ENCODE results near the gene HOXD10. TPM values are rescaled to one million over a fixed set of nuclear protein-coding genes. Genes with fewer than 3 reads are reported as not detected.

The HOXD10 gene
- total and polyA plus RNA-seq, 9 of the 15 experiments (the other 6 are each of a cell fraction or from before 2014, with no cell fraction given), result not detected

DNA sequence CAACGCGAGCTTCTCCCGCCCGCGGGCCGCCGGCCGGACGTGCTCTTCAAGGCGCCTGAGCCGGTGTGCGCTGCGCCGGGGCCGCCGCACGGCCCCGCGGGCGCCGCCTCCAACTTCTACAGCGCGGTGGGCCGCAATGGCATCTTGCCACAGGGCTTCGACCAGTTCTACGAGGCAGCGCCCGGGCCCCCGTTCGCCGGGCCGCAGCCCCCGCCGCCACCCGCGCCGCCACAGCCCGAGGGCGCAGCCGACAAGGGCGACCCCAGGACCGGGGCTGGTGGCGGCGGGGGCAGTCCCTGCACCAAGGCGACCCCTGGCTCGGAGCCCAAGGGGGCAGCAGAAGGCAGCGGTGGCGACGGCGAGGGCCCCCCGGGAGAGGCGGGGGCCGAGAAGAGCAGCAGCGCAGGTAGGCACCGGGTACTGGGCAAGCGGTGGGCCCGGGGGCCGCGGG is 8.8 kb upstream of the HOXD10 start:
- Histone ChIP-seq H3K4me1 (replicated peaks in 1 of 2; ENCODE audit: control insufficient read depth in 2 of 2, insufficient read depth in 2 of 2, low read length in 2 of 2) (peaks cover 0 to 15% of the 10 kb centered on the region in 2 experiments; a peak in 1 of 5 replicates), H3K9me3 (replicated peaks; ENCODE audit: control insufficient read depth, insufficient read depth, low read depth, low read length) (no peaks in the 10 kb centered on the region), H3K27me3 (ENCODE audit: control insufficient read depth in 2 of 2, insufficient read depth in 2 of 2, low read length in 2 of 2) (peaks cover 43 to 50% of the 10 kb centered on the region in 2 experiments), H3K9ac (ENCODE audit: insufficient read depth in 1 of 2, low read depth in 2 of 2, low read length in 2 of 2) (no peak overlapping the region), H2AFZ (ENCODE audit: low read depth, low read length) (no peak overlapping the region), H3K79me2 (ENCODE audit: control insufficient read depth, insufficient read depth, low read length) (no peaks in the 10 kb centered on the region), H3K36me3 (ENCODE audit: control insufficient read depth, insufficient read depth, low read length) (no peaks in the 10 kb centered on the region), H3K4me3 (no peak overlapping the region), H3K27ac (ENCODE audit: extremely low read depth, low read depth, low read length) (no peak overlapping the region), H4K20me1 (replicated peaks; ENCODE audit: control insufficient read depth, insufficient read depth, low read length) (peaks cover 4% of the 10 kb centered on the region; the same call in 1 of the 2 replicates), H3K9me1 (ENCODE audit: control insufficient read depth, insufficient read depth, low read length) (no peaks in the 10 kb centered on the region), H3K4me2 (ENCODE audit: insufficient read depth, low read length) (no peak overlapping the region)
- BruUV-seq (replicated peaks), result no TSS peak
- WGBS (ENCODE audit: insufficient coverage, low coverage, missing lambda C conversion rate), result 35% methylated on average over 16 of the region's 59 CpGs
- FAIRE-seq (no peak), DNase-seq (ENCODE audit: extremely low read depth in 1 of 4, low spot score in 3 of 4) (no peak), ATAC-seq (no peak)
- POLR2A ChIA-PET, result no interaction called here
- in situ Hi-C loops (cut with MboI) (no loop called here), intact Hi-C loops (cut with micrococcal nuclease) (no loop called here)
- CTCF ChIA-PET (ENCODE audit: low intra/inter-chr PET ratio), result no interaction called here
- TF ChIP-seq, protein P1, sequence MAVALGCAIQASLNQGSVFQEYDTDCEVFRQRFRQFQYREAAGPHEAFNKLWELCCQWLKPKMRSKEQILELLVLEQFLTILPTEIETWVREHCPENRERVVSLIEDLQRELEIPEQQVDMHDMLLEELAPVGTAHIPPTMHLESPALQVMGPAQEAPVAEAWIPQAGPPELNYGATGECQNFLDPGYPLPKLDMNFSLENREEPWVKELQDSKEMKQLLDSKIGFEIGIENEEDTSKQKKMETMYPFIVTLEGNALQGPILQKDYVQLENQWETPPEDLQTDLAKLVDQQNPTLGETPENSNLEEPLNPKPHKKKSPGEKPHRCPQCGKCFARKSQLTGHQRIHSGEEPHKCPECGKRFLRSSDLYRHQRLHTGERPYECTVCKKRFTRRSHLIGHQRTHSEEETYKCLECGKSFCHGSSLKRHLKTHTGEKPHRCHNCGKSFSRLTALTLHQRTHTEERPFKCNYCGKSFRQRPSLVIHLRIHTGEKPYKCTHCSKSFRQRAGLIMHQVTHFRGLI (CRISPR knock-in tag; IDR thresholded peaks at IDR 0.05), result no peak
- TF ChIP-seq, protein P2, sequence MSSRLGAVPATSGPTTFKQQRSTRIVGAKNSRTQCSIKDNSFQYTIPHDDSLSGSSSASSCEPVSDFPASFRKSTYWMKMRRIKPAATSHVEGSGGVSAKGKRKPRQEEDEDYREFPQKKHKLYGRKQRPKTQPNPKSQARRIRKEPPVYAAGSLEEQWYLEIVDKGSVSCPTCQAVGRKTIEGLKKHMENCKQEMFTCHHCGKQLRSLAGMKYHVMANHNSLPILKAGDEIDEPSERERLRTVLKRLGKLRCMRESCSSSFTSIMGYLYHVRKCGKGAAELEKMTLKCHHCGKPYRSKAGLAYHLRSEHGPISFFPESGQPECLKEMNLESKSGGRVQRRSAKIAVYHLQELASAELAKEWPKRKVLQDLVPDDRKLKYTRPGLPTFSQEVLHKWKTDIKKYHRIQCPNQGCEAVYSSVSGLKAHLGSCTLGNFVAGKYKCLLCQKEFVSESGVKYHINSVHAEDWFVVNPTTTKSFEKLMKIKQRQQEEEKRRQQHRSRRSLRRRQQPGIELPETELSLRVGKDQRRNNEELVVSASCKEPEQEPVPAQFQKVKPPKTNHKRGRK (tag; IDR thresholded peaks at IDR 0.05), result no peak
- TF ChIP-seq, protein P3, sequence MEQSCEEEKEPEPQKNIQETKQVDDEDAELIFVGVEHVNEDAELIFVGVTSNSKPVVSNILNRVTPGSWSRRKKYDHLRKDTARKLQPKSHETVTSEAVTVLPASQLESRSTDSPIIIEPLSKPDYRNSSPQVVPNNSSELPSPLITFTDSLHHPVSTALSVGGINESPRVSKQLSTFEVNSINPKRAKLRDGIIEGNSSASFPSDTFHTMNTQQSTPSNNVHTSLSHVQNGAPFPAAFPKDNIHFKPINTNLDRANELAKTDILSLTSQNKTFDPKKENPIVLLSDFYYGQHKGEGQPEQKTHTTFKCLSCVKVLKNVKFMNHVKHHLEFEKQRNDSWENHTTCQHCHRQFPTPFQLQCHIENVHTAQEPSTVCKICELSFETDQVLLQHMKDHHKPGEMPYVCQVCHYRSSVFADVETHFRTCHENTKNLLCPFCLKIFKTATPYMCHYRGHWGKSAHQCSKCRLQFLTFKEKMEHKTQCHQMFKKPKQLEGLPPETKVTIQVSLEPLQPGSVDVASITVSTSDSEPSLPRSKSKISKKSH (CRISPR knock-in tag; IDR thresholded peaks at IDR 0.05), result no peak
- TF ChIP-seq CXXC5 (CRISPR knock-in tag; IDR thresholded peaks at IDR 0.05), result no peak
- no peak for TF ChIP-seq NR2C2 (CRISPR knock-in tag; IDR thresholded peaks at IDR 0.05)
- no peak for TF ChIP-seq NR2C2 (tag; IDR thresholded peaks at IDR 0.05)
- no peak for TF ChIP-seq ZNF263 (CRISPR knock-in tag; IDR thresholded peaks at IDR 0.05; ENCODE audit: borderline replicate concordance)
- TF ChIP-seq, protein P4, sequence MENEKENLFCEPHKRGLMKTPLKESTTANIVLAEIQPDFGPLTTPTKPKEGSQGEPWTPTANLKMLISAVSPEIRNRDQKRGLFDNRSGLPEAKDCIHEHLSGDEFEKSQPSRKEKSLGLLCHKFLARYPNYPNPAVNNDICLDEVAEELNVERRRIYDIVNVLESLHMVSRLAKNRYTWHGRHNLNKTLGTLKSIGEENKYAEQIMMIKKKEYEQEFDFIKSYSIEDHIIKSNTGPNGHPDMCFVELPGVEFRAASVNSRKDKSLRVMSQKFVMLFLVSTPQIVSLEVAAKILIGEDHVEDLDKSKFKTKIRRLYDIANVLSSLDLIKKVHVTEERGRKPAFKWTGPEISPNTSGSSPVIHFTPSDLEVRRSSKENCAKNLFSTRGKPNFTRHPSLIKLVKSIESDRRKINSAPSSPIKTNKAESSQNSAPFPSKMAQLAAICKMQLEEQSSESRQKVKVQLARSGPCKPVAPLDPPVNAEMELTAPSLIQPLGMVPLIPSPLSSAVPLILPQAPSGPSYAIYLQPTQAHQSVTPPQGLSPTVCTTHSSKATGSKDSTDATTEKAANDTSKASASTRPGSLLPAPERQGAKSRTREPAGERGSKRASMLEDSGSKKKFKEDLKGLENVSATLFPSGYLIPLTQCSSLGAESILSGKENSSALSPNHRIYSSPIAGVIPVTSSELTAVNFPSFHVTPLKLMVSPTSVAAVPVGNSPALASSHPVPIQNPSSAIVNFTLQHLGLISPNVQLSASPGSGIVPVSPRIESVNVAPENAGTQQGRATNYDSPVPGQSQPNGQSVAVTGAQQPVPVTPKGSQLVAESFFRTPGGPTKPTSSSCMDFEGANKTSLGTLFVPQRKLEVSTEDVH (IDR thresholded peaks at IDR 0.05; ENCODE audit: low read depth, partially characterized antibody), result no peak
- TF ChIP-seq, protein P5, sequence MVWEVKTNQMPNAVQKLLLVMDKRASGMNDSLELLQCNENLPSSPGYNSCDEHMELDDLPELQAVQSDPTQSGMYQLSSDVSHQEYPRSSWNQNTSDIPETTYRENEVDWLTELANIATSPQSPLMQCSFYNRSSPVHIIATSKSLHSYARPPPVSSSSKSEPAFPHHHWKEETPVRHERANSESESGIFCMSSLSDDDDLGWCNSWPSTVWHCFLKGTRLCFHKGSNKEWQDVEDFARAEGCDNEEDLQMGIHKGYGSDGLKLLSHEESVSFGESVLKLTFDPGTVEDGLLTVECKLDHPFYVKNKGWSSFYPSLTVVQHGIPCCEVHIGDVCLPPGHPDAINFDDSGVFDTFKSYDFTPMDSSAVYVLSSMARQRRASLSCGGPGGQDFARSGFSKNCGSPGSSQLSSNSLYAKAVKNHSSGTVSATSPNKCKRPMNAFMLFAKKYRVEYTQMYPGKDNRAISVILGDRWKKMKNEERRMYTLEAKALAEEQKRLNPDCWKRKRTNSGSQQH (CRISPR knock-in tag; IDR thresholded peaks at IDR 0.05), result no peak
- TF ChIP-seq POLR2AphosphoS2 (IDR thresholded peaks at IDR 0.05; ENCODE audit: low read length), result no peak
- no peak for TF ChIP-seq ZNF41 (CRISPR knock-in tag; conservative IDR thresholded peaks at IDR 0.05)
